Measurements from ENCODE around the gene TMEM184C.

DNA sequence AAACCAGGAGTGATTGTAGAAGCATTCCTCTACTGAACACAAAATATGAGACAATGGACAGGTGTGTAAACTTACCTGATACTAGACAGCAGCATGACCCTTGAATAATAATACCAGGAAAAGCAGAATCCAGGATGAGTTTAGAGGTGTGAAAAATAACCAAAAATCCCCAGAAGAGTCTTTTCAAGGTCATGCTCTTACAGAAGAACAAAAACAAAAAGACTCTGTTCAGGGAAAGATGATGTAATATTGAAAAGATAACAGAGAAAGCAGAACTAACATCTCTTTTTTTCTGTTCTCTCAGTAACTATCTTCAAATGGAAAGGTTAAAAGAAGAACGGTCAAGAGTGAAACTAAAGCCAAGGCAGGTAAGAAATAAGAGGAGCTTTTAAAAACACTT is 100.7 kb downstream of the TMEM184C start:
- TF ChIP-seq, protein P1, sequence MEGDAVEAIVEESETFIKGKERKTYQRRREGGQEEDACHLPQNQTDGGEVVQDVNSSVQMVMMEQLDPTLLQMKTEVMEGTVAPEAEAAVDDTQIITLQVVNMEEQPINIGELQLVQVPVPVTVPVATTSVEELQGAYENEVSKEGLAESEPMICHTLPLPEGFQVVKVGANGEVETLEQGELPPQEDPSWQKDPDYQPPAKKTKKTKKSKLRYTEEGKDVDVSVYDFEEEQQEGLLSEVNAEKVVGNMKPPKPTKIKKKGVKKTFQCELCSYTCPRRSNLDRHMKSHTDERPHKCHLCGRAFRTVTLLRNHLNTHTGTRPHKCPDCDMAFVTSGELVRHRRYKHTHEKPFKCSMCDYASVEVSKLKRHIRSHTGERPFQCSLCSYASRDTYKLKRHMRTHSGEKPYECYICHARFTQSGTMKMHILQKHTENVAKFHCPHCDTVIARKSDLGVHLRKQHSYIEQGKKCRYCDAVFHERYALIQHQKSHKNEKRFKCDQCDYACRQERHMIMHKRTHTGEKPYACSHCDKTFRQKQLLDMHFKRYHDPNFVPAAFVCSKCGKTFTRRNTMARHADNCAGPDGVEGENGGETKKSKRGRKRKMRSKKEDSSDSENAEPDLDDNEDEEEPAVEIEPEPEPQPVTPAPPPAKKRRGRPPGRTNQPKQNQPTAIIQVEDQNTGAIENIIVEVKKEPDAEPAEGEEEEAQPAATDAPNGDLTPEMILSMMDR (IDR thresholded peaks at IDR 0.05), result no peak
- TF ChIP-seq POLR2AphosphoS5 (IDR thresholded peaks at IDR 0.05) (no peak), POLR2A (IDR thresholded peaks at IDR 0.05) (no peak)

Data from transverse colon (tissue), 4 donors.